SK-N-DZ (cell line): Measurements from ENCODE around the gene MKKS.
A peak's percentile ranks its signal among the peaks of the same experiment; 100 is the strongest.
"Not testable (repeated sequence)": the region's sequence is repeated elsewhere in the genome, so short reads cannot be mapped to it uniquely, and the experiment has no call there.

Experiments
- DNase-seq: peaks from one replicate; pipeline ENCODE4 v3.0.0-alpha.2; 2015; ENCODE audit warnings: low spot score

MKKS gene

DNA sequence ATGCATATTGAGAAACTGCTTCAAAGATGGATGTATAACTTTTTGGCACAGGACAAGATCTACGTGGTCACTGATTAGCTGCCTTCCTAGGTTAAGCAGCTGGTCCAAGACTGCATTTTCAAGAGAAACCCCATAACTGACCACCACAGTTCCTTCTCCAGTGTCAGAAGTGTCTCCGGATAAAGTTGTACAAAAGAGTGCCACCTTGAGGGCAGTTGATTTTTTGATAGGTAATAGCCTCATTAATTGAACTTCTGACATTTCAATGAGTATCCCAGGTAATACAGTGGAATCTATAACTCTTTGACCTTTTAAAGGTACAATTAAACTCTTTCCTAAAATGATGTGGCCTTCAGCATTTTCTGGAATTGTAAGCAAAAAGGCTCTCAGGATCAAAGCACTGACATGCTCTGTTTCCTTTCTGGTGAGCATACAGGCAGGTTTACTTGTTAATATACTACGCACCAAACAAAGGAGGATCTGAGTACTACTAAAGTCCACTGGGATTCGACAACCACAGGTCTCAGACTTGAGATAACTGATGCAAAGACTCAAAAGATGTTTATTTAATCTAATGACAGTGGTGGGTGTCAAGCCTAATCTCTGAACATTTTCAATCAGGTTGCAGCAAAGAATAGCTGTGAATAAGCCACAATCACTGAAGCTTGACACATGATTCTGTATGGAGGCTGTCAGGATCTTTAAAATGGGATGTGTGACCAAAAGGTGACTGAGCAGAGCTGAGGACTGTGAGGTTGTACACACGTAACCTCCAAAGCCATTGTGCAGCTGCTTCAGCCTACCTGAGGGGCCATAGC lies 21.2 kb downstream of the MKKS start:
- DNase-seq: no peak

DNA sequence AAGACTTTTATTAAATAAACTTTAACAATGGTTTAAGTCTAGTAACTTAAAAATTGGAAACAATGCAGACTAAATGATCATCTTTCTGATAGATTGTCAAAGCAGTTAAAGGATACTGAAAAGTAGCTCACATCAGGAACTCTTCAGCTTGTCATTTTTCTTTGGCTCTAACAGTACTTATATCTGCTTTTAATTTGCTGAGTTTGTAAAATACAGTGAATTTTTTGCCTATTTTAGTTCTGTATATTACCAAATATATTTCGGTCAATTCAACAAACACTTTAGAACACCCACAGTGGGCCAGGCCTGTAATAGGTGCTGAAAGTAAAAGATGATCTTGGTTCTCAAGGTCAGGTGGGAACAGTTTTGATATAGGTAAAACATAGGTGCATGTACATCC lies 22.3 kb downstream of the MKKS start:
- DNase-seq: no peak

- no peak for DNase-seq
Observed at GRCh38 chr20:10408108-10408813, 25.8 kb downstream of the MKKS start.

DNA sequence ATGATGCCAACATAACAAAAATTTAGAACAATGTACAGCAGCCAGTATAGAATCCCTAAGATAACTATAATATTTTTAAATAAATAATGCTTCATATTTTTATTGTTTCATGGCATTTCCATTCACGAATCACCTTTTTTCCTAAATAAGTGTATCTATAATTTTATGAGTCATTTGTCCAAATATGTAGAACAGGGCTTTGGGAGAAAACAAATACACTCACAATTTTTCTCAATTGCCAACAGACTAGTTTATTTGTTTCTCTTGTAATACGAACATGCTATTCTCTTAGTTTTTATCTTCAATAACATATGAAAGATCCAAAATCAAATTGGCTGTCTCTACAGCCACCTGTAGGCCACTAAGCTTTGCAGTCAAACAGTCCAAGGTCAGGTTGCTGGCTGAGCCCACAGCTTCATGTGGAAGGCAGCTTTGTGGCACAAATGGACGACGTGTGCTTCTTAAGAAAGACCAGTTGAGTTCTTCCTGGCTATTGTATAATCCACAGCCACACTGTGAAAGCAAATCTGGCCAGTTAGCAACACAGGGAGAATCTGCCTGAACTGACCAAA lies 29.0 kb downstream of the MKKS start:
- no peak for DNase-seq

DNA sequence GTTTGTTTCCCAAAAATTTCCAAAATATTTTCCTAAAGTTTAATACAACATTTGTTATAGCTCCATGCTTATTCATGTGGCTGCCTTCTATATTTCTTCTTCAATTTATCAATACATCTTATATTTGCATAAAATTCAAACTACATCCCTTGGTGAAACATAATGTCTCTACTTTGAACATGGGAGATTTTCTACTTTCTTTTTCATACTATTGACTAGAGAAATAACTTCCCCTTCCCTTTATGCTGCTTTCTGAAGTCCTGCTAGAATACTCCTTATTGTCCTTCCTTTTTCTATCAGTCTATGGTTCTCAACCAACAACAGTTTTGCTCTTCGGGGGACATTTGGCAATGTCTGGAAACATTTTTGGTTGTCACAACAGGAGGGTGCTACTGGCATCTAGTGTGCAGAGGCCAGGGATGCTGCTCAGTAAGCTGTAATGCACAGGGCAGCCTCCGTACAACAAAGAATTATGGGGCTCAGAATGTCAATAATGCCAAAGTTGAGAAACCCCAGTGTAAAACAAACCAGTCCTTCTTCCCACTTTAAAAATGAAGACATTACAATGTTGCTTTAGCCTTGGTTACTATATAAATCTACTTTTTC lies 29.9 kb downstream of the MKKS start:
- DNase-seq: no peak

- DNase-seq: no peak
Observed at GRCh38 chr20:10402938-10403608, 30.9 kb downstream of the MKKS start.

GRCh38 chr20:10398834-10399369 lies 35.1 kb downstream of the MKKS start:
- no peak for DNase-seq

- not testable (repeated sequence) for DNase-seq
Observed at GRCh38 chr20:10394752-10395151, 39.3 kb downstream of the MKKS start.

DNA sequence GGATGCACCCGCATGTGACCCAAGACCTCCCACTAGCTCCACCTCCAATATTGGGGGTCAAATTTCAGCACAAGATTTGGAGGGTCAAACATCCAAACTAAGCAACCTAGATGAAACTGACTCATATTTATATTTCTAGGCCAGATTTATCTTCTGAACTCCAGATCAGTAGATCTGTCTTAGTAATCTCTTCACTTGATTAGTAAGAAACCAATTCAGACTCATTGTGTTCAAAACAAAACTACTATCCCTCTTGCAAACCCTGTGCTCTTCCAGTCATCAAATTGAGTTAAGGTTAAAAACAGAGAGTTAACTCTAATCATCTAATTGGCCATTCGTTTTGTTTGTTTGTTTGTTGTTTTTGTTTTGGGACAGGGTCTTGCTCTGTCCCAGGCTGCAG lies 43.3 kb downstream of the MKKS start:
- DNase-seq: no peak

DNA sequence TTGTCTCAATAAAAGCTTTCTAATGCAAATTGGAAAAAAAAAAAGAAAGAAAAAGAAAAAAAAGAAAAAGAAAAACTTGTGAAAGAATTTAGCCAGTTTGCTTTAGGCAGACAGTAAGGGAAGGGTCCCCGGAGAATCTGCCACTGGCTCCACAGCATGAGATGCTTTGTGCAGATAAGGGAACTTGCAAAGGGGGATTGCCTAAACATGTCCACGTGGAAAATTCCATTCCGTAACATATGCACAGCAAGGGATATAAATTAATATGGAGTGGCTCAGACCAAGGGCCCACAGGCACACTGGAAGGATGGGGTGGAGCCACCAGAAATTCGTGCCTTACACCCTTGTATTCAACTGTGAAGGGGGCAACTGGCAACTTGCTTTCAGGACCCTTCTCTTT lies 45.4 kb downstream of the MKKS start:
- no peak for DNase-seq

DNA sequence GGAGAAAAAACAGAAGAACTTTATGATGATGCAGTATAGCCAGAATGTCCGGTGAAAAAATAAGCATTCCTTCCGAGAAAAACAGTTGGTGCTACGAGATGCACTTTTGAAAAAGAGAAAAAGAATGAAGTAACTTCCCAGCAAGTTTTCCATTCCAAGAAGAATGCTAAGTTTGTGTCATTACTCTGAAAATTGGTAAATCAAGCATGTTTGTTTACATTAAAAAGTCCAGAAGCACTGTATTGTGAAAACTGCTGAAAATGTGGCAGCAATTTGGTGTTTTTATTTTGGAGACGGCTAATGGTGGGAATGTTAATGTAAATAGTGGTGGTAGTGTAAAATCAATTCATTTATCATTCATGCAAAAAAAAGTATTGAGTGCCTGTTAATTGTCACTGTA lies 46.3 kb downstream of the MKKS start:
- no peak for DNase-seq

DNA sequence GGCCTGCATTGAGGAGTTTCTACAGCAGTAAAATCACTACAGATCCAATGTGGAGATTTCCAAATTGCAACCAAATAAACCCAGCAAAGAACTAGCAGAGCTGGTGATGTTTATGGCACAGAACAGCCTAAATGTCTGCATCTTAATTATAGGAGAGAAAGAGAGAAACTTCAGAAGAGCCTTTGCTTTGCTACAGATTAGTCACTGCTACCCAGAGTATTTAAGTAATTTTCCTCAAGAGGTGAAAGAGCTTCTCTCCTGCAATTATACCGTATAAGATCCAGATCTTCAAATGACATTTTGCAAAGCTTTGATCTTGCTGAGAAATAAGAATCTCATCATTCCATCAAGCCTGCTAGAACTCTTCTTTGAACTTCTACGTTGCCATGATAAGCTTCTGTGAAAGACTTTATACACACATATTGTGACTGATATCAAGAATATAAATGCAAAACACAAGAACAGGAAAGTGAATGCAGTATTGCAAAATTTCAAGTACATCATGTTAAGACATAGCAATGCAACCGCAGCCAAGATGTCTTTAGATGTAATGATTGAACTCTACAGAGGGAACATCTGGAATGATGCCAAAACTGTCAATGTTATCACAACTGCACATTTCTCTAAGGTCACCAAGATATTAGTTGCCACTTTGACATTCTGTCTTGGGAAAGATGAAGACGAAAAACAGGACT lies 48.0 kb downstream of the MKKS start:
- DNase-seq: peak; percentile 21

- DNase-seq: no peak
Observed at GRCh38 chr20:10381477-10381876, 52.5 kb downstream of the MKKS start.

GRCh38 chr20:10379761-10380160 lies 54.3 kb downstream of the MKKS start:
- DNase-seq: no peak

DNA sequence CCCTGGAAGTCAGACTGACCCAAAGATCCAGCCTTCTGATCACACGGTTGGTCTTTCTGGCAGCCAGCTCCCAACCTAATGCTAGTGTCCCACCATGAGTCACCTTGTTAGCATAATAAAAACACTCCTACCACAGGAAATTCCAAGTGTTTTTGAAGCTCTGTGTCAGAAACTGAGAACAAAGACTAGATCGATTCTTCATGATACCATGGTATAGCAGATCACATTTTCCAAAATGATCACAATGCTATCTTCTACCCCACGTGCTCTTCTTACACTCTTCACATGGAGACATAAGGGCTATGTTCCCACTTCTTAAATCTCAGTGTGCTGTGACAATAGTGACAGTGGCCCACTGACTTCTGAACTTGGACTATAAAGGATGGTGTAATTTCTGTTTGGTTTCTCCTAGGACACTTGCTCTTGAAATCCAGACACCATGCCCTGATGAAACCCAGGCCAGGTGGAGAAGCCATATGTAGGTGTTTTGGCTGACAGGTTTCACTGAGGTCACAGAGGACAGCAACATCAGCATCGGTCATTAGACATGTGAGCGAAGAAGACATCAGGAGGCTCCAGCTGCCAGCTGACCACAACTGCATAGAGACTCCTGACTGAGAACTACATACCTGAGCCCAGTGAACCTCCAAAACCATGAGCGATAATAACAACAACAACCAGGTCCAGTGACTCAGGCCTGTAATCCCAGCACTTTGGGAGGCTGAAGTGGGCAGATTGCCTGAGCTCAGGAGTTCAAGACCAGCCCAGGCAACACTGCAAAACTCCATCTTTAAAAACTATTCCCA lies 57.5 kb downstream of the MKKS start:
- DNase-seq: no peak

DNA sequence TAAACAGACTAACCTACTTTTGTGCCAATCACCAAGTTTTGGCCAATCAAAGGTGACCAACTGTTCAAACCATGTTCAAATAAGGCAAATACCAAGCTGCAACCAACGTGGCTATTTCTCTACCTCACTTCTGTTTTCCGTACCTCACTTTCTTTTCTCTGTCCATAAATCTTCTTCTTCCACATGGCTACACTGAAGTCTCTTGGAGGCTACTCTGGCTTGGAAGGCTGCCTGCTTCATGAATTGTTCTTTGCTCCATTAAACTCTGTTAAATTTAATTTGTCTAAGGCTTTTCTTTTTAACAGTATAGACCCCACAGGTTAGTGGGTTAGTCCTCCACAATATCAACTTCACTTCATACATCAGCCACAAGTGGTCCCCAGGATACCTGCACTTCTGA lies 58.8 kb downstream of the MKKS start:
- no peak for DNase-seq

DNA sequence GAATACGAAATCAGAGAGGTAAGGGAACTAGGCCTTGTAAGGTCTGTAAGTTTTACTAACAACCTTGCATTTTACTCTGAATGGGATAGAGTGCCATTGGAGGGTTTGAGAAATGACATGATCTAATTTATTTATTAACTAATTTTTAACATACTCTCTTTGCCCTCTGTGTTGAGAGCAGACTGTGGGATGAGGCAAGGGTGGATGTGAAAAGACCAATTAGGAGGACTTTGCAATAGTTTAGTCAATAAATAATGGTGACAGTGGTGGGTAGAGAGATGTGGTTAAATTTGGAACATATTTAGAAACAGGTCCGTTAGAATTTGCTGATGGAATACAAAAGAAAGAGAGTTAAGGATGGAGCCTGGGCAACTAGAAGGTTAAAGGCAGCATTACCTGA lies 60.0 kb downstream of the MKKS start:
- no peak for DNase-seq

DNA sequence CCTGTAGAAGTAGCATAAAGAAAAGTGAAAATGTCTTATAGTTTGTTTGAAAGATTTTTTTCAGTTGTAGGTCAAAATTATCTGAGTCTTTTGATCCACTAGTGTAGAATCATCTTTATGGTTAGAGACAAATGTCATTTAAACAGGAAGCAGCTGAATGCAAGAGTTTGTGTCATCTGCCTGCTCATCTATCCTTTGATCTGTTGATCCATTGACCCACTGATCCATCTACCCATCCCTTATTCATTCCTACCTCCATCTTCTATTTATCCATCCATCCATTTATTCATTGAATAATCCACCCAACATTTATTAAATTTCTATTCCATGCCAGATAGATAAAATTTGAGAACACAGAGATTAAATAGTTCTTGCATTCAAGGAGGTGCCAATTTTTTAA lies 62.6 kb downstream of the MKKS start:
- DNase-seq: no peak

GRCh38 chr20:10370091-10370887 lies 63.7 kb downstream of the MKKS start:
- DNase-seq: no peak
